ENCODE data around the gene CDH23. TPM values are rescaled to one million over a fixed set of nuclear protein-coding genes. Genes with fewer than 3 reads are reported as not detected.

Gene CDH23
- total RNA-seq, 1 experiment from 2014 or later, result 7.8 TPM

DNA sequence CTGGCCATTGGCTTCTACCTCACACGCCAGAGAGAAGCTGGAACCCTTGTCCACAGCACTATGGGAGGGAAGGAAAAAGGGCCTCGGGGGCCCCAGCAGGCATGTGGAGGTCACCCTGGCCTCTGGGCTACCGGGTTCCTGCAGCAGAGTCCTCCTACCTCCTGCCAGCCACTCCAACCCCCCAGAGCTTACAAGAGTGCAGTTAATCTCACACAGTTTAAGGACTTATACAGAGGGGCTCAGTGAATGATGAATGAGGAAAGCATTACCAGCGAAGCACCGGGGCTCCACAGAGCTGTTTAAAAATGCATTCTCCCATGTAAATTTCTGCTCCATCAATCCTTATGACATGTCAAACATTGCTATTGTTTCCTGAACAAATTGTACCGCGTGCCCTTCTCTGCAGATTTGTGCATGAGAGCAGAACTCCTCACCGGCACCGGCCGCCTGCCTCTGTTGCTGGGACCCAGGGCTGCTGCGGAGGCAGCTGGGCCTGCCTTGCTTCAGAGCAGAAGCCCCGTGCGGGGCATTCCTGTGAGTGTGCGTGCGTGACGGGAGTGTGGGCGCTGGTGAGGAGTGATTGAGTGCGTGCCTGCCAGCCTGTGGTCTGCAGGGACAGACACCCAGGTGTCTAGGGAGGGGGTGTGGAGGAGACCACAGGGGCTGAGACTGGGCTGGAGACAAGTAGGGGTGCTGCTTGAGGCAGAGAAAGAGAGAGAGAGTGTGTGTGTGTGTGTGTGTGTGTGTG lies 270.1 kb downstream of the CDH23 start:
- intact Hi-C loops (cut with micrococcal nuclease; ENCODE audit: unreplicated experiment), result no loop called here
- no peaks in the 10 kb centered on the region for H3K9me2 ChIP-seq (ENCODE audit: insufficient read depth)
- POLR2A ChIA-PET (ENCODE audit: unreplicated experiment), result no interaction called here
- no peak overlapping the region for H3K4me2 ChIP-seq
- H4K20me1 ChIP-seq (ENCODE audit: insufficient read depth), result no peaks in the 10 kb centered on the region
- CTCF ChIA-PET, result no interaction called here
- no TSS peak for BruUV-seq (replicated peaks)
- no peaks in the 10 kb centered on the region for H3K27me3 ChIP-seq (ENCODE audit: insufficient read depth, low read depth)
- H3K79me2 ChIP-seq (ENCODE audit: low read depth), result no peaks in the 10 kb centered on the region
- no peak overlapping the region for H2AFZ ChIP-seq
- no peaks in the 10 kb centered on the region for H3F3A ChIP-seq (ENCODE audit: insufficient read depth, low read depth)
- no peak for DNase-seq
- no peaks in the 10 kb centered on the region for H3K4me1 ChIP-seq (replicated peaks; ENCODE audit: insufficient read depth)
- no peak for TF ChIP-seq EZH2 (IDR thresholded peaks at IDR 0.05; ENCODE audit: low read depth)
- TF ChIP-seq, protein P1, sequence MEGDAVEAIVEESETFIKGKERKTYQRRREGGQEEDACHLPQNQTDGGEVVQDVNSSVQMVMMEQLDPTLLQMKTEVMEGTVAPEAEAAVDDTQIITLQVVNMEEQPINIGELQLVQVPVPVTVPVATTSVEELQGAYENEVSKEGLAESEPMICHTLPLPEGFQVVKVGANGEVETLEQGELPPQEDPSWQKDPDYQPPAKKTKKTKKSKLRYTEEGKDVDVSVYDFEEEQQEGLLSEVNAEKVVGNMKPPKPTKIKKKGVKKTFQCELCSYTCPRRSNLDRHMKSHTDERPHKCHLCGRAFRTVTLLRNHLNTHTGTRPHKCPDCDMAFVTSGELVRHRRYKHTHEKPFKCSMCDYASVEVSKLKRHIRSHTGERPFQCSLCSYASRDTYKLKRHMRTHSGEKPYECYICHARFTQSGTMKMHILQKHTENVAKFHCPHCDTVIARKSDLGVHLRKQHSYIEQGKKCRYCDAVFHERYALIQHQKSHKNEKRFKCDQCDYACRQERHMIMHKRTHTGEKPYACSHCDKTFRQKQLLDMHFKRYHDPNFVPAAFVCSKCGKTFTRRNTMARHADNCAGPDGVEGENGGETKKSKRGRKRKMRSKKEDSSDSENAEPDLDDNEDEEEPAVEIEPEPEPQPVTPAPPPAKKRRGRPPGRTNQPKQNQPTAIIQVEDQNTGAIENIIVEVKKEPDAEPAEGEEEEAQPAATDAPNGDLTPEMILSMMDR (conservative IDR thresholded peaks at IDR 0.05), result no peak
- no peaks in the 10 kb centered on the region for H3K9me3 ChIP-seq (ENCODE audit: insufficient read depth, low read depth)
- H3K4me3 ChIP-seq, result no peak overlapping the region
- no peaks in the 10 kb centered on the region for H3K36me3 ChIP-seq (ENCODE audit: low read depth)
- no peak overlapping the region for H3K27ac ChIP-seq

GRCh38 chr10:71667387-71667752 lies 270.6 kb downstream of the CDH23 start:
- Histone ChIP-seq H4K20me1 (ENCODE audit: insufficient read depth) (no peaks in the 10 kb centered on the region), H3F3A (ENCODE audit: insufficient read depth, low read depth) (no peaks in the 10 kb centered on the region), H3K36me3 (ENCODE audit: low read depth) (no peaks in the 10 kb centered on the region), H3K27ac (no peak overlapping the region), H3K4me2 (no peak overlapping the region), H2AFZ (no peak overlapping the region), H3K9me3 (ENCODE audit: insufficient read depth, low read depth) (no peaks in the 10 kb centered on the region), H3K27me3 (ENCODE audit: insufficient read depth, low read depth) (no peaks in the 10 kb centered on the region), H3K4me3 (no peak overlapping the region), H3K79me2 (ENCODE audit: low read depth) (no peaks in the 10 kb centered on the region), H3K9me2 (ENCODE audit: insufficient read depth) (no peaks in the 10 kb centered on the region), H3K4me1 (replicated peaks; ENCODE audit: insufficient read depth) (no peaks in the 10 kb centered on the region)
- TF ChIP-seq, protein P1 (conservative IDR thresholded peaks at IDR 0.05), result no peak
- TF ChIP-seq EZH2 (IDR thresholded peaks at IDR 0.05; ENCODE audit: low read depth), result no peak
- no TSS peak for BruUV-seq (replicated peaks)
- POLR2A ChIA-PET (ENCODE audit: unreplicated experiment), result no interaction called here
- intact Hi-C loops (cut with micrococcal nuclease; ENCODE audit: unreplicated experiment), result no loop called here
- CTCF ChIA-PET, result no interaction called here
- DNase-seq, result no peak

DNA sequence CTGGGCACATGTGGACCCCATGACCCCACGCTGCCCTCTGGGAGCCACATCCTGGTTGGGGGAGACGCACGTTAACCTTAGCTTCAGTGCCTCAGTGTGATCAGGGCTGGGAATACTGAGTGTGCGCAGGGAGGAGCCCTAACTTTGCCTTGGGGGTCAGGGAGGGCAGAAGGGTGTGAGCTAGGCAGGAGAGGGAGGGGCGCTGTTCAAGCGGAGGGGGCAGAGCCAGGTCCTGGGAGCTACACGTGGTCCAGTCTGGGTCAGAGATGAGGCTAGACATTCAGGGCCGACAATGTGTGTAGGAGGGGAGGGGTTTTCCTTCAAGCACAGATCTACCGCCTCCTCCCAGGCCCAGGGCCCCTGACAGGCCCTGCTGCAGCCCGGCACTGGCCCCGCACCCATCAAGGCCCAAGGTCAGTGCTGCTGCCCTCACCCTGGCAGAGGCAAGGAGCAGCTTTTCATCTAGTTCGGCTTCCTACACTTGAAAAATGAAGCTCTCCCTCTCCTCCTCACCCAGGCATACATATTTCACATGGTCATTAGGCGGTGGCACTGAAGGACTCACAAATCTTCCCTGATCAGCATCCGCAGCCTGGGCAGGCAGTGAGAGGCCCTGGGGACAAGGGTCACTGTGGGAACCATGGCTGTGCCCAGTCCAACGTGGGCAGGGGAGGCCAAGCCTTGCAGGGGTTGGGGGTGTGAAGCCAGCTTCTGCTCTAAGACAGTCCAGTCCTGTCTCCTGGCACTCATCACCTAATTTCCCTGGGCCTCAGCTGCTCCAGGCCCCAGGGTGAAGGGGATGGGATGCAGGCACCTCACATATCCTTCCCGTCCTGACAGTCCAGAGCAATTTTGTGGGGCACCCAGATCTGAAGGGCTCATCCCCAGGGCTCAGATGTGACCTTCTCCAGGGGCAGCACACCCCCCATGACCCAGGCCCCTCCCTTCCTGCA lies 275.6 kb downstream of the CDH23 start:
- no TSS peak for BruUV-seq (replicated peaks)
- Histone ChIP-seq H3K9me3 (ENCODE audit: insufficient read depth, low read depth) (no peaks in the 10 kb centered on the region), H3K27ac (no peak overlapping the region), H3K27me3 (ENCODE audit: insufficient read depth, low read depth) (no peaks in the 10 kb centered on the region), H4K20me1 (ENCODE audit: insufficient read depth) (no peaks in the 10 kb centered on the region), H3K79me2 (ENCODE audit: low read depth) (no peaks in the 10 kb centered on the region), H2AFZ (no peak overlapping the region), H3K36me3 (ENCODE audit: low read depth) (no peaks in the 10 kb centered on the region), H3K9me2 (ENCODE audit: insufficient read depth) (no peaks in the 10 kb centered on the region), H3F3A (ENCODE audit: insufficient read depth, low read depth) (no peaks in the 10 kb centered on the region), H3K4me3 (no peak overlapping the region), H3K4me2 (no peak overlapping the region), H3K4me1 (replicated peaks; ENCODE audit: insufficient read depth) (no peaks in the 10 kb centered on the region)
- intact Hi-C loops (cut with micrococcal nuclease; ENCODE audit: unreplicated experiment), result no loop called here
- ChIA-PET CTCF (no interaction called here), POLR2A (ENCODE audit: unreplicated experiment) (no interaction called here)
- no peak for DNase-seq
- TF ChIP-seq, protein P1 (conservative IDR thresholded peaks at IDR 0.05), result no peak
